ENCODE results near the gene THADA.
A peak's percentile ranks its signal among the peaks of the same experiment; 100 is the strongest.

Gene THADA

GRCh38 chr2:43298500-43298899, 297.3 kb downstream of the THADA start:
- TF ChIP-seq SIN3A (IDR thresholded peaks at IDR 0.05; ENCODE audit: borderline replicate concordance, insufficient read depth, low read length) (no peak), POLR2AphosphoS5 (IDR thresholded peaks at IDR 0.05; ENCODE audit: low read depth, low read length) (no peak), TAF1 (IDR thresholded peaks at IDR 0.05; ENCODE audit: borderline replicate concordance, insufficient read depth, low read length) (no peak), FOXP2 (optimal IDR thresholded peaks at IDR 0.05; ENCODE audit: borderline replicate concordance, extremely low read depth, extremely low read length, insufficient read depth) (no peak)
- TF ChIP-seq, protein P1, sequence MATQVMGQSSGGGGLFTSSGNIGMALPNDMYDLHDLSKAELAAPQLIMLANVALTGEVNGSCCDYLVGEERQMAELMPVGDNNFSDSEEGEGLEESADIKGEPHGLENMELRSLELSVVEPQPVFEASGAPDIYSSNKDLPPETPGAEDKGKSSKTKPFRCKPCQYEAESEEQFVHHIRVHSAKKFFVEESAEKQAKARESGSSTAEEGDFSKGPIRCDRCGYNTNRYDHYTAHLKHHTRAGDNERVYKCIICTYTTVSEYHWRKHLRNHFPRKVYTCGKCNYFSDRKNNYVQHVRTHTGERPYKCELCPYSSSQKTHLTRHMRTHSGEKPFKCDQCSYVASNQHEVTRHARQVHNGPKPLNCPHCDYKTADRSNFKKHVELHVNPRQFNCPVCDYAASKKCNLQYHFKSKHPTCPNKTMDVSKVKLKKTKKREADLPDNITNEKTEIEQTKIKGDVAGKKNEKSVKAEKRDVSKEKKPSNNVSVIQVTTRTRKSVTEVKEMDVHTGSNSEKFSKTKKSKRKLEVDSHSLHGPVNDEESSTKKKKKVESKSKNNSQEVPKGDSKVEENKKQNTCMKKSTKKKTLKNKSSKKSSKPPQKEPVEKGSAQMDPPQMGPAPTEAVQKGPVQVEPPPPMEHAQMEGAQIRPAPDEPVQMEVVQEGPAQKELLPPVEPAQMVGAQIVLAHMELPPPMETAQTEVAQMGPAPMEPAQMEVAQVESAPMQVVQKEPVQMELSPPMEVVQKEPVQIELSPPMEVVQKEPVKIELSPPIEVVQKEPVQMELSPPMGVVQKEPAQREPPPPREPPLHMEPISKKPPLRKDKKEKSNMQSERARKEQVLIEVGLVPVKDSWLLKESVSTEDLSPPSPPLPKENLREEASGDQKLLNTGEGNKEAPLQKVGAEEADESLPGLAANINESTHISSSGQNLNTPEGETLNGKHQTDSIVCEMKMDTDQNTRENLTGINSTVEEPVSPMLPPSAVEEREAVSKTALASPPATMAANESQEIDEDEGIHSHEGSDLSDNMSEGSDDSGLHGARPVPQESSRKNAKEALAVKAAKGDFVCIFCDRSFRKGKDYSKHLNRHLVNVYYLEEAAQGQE (IDR thresholded peaks at IDR 0.05; ENCODE audit: insufficient read depth in 1 of 2, low read depth in 2 of 2, low read length in 2 of 2), result no peak

GRCh38 chr2:43294973-43295603, 300.8 kb downstream of the THADA start:
- no peak for TF ChIP-seq SIN3A (IDR thresholded peaks at IDR 0.05; ENCODE audit: borderline replicate concordance, insufficient read depth, low read length)
- TF ChIP-seq, protein P1 (IDR thresholded peaks at IDR 0.05; ENCODE audit: insufficient read depth in 1 of 2, low read depth in 2 of 2, low read length in 2 of 2), result no peak
- no peak for TF ChIP-seq FOXP2 (optimal IDR thresholded peaks at IDR 0.05; ENCODE audit: borderline replicate concordance, extremely low read depth, extremely low read length, insufficient read depth)

GRCh38 chr2:43293744-43294695, 301.8 kb downstream of the THADA start:
- TF ChIP-seq TAF1 (IDR thresholded peaks at IDR 0.05; ENCODE audit: borderline replicate concordance, insufficient read depth, low read length), result no peak
- peak; percentile 43 for TF ChIP-seq FOXP2 (optimal IDR thresholded peaks at IDR 0.05; ENCODE audit: borderline replicate concordance, extremely low read depth, extremely low read length, insufficient read depth)
- TF ChIP-seq, protein P1 (IDR thresholded peaks at IDR 0.05; ENCODE audit: insufficient read depth in 1 of 2, low read depth in 2 of 2, low read length in 2 of 2), result 0 out of 4 replicates have a peak, but pooled peaks of 1 of the 2 experiments have one; percentile 21

DNA sequence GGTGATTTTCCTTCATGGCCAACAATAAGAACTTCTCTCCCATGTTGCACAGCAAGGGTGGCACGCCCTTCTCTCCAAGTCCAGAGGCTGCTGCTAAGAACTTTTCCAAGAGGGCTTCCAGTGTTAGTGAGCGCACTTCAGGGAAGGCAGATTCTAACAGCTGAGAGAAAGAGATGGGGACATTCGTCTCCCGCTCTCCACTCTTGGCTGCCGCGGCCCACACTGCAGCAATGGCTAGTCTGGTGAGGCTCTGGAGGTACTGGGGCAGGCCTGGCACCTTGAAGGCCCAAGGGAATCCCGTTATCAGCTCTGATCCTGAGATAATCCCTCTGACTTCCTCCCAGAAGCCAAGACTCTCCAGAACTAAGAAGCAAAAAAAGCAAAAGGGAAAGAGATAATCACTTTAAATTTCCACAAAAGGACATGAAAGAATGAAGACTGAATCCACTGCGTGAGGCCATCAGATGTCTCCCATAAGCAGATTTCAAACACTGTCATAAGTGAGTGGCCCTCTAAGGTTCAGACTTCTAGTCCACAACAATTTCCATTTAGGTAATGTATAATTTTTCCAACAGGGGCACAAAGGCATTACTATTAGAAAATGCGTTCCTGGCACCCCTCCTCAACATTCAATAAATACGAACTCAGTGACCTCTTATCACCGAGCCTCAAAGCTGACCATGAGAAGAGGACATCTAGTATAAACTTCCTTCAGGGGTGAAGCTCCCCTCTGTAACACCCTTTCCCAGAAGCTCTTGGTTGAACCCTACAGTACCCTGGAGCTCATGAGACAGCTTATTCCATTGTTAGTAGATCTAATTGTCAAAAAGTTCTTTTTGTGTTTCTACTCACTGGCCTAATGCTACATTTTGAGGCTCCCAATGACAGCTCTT, 302.7 kb downstream of the THADA start:
- TF ChIP-seq, protein P1 (IDR thresholded peaks at IDR 0.05; ENCODE audit: insufficient read depth in 1 of 2, low read depth in 2 of 2, low read length in 2 of 2), result no peak
- no peak for TF ChIP-seq POLR2AphosphoS5 (IDR thresholded peaks at IDR 0.05; ENCODE audit: low read depth, low read length)
- no peak for TF ChIP-seq SIN3A (IDR thresholded peaks at IDR 0.05; ENCODE audit: borderline replicate concordance, insufficient read depth, low read length)
- no peak for TF ChIP-seq TAF1 (IDR thresholded peaks at IDR 0.05; ENCODE audit: borderline replicate concordance, insufficient read depth, low read length)
- TF ChIP-seq FOXP2 (optimal IDR thresholded peaks at IDR 0.05; ENCODE audit: borderline replicate concordance, extremely low read depth, extremely low read length, insufficient read depth), result no peak
